Neural progenitor cell (in vitro differentiated cells): ENCODE data around the gene VWF.

Source experiments
- EZH2 ChIP-seq: fragments of 200-600 bp; sonication (generic); IDR thresholded peaks from 2 replicates; pipeline ENCODE4 v1.6.1; 2017; ENCODE audit warnings: antibody characterized with exemption, mild to moderate bottlenecking, moderate library complexity
- EZH2phosphoT487 ChIP-seq: fragments of 200-600 bp; sonication (generic); IDR thresholded peaks from 2 replicates; pipeline ENCODE4 v1.6.1; 2017; ENCODE audit warnings: antibody characterized with exemption
- TF ChIP-seq, protein P1 (sequence below): fragments of 200-600 bp; sonication (generic); IDR thresholded peaks from 2 replicates; pipeline ENCODE4 v1.5.1; 2017; ENCODE audit warnings: antibody characterized with exemption, mild to moderate bottlenecking

DNA sequence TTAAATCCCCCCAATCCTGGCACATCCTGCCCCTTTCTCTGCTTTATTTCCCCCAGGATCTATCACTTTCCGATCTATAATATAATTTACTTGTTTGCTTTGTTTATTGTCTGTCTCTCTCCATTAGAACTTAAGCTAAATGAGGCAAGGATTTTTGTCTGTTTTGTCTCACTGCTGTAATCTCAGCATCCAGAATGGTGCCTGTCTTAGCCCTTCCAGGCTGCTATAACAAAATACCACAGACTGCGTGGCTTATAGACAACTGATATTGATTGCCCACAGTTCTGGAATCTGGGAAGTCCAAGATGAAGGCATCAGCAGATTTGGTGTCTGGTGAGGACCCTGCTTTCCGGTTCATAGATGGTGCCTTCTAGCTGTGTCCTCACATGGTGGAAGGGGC, 65.2 kb downstream of the VWF start:
- TF ChIP-seq, protein P1, sequence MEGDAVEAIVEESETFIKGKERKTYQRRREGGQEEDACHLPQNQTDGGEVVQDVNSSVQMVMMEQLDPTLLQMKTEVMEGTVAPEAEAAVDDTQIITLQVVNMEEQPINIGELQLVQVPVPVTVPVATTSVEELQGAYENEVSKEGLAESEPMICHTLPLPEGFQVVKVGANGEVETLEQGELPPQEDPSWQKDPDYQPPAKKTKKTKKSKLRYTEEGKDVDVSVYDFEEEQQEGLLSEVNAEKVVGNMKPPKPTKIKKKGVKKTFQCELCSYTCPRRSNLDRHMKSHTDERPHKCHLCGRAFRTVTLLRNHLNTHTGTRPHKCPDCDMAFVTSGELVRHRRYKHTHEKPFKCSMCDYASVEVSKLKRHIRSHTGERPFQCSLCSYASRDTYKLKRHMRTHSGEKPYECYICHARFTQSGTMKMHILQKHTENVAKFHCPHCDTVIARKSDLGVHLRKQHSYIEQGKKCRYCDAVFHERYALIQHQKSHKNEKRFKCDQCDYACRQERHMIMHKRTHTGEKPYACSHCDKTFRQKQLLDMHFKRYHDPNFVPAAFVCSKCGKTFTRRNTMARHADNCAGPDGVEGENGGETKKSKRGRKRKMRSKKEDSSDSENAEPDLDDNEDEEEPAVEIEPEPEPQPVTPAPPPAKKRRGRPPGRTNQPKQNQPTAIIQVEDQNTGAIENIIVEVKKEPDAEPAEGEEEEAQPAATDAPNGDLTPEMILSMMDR = no peak
- no peak for TF ChIP-seq EZH2phosphoT487
- no peak for TF ChIP-seq EZH2
